NOMO-1 (cell line): ENCODE results near the gene CRYBG1.
"Not testable (repeated sequence)": the region's sequence is repeated elsewhere in the genome, so short reads cannot be mapped to it uniquely, and the experiment has no call there.

Experiments used
- DNase-seq, 2 experiments: peaks; one replicate each; lab custom pipeline; 2025; ENCODE audit not compliant: unreplicated experiment in 2 of 2; lab: John Stamatoyannopoulos, UW

CRYBG1 gene

DNA sequence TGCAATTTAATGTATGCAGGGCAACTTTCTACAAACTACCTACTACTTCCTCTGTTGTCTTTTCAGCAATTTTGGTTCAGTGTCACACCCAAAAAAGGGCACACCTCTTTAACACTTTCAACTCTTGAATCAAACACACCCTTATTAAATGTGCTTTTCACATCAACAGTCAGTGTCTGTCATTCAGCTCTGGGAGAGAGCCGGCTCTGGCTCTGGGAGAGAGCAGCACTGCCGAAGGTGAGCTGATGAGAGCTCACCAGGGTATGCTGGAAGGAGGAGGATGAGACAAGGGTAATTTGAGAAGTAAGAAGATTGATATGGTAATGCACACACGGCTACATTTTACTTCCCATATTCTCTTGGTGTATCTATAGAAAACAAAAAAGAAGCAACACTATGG, 134.5 kb downstream of the CRYBG1 start:
- DNase-seq: peak in 1 of 2 experiments; percentile 55

GRCh38 chr6:106496823-106497222, 136.3 kb downstream of the CRYBG1 start:
- DNase-seq: no peak

DNA sequence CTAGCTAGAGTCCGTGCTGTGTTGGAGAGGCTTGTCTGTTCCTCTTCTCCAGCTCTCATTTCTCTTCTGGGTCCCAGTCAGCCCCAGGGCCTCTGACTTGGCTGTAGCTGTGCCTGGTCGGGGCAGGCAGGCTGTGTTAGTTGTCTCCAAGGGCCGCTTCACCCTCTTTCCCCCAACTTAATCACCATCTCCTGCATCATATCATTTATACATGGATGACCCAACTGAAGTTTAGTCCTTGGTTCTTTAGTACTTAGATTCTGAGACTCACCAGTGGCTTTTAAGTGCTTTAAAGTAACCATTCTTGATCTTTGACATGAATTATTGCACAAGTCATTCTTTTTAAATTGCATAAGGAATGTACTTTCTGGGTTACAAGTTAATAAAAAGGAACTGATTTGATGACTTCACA, 141.4 kb downstream of the CRYBG1 start:
- peak in 1 of 2 experiments; percentile 30 for DNase-seq

DNA sequence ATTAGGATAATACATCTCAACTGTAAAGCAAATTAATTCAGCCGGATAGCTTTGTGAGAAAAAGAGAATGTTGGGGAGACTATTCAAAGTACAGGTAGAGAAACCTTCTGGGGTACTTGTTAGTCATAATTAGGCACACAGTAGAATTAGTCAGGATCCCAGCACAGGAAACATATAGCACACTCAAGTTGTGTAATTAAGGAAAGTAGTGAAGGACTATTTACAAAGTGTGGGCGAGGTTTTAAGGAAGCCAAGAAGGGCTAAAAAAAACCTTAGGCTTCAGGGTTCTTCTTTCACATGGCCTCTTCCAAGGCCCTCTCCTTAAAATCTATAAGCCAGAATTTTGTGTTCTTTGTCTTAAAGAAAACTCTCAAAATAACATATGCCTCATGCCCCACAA, 142.0 kb downstream of the CRYBG1 start:
- DNase-seq: no peak

GRCh38 chr6:106508277-106508676, 147.8 kb downstream of the CRYBG1 start:
- no peak for DNase-seq

GRCh38 chr6:106508834-106509233, 148.3 kb downstream of the CRYBG1 start:
- DNase-seq: no peak

DNA sequence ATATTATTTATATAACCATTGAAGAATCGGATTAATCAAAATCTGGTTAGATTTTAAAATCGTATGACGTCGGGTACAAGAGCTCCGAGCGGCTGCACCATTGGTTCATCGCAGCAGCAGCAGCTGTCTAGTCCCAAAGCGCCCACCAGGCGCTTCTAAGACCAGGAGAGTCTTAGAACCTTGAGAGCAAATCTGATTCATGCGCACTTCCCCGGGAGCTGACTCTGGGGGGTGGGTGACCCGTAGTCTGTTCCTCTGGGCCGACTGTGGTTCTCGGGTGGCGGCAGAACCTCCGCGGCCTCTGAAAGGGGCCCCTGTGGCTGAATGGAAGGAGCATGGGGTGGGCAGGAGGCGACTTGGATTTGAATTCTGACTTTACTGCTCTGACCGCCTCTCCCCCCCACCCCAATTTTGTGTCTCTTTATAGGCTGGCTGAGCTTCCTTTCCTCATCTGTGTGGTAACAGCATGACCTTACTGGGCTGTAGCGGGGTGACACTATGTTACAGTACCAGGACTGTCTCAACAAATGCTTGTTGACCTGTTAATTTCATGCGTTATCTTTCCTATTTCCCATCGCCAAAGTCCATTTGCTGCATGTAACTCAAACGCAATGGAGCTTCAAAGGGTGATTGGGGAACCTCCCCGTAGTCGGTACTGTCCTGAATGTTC, 149.0 kb downstream of the CRYBG1 start:
- peak; percentile 32 to 43 for DNase-seq

DNA sequence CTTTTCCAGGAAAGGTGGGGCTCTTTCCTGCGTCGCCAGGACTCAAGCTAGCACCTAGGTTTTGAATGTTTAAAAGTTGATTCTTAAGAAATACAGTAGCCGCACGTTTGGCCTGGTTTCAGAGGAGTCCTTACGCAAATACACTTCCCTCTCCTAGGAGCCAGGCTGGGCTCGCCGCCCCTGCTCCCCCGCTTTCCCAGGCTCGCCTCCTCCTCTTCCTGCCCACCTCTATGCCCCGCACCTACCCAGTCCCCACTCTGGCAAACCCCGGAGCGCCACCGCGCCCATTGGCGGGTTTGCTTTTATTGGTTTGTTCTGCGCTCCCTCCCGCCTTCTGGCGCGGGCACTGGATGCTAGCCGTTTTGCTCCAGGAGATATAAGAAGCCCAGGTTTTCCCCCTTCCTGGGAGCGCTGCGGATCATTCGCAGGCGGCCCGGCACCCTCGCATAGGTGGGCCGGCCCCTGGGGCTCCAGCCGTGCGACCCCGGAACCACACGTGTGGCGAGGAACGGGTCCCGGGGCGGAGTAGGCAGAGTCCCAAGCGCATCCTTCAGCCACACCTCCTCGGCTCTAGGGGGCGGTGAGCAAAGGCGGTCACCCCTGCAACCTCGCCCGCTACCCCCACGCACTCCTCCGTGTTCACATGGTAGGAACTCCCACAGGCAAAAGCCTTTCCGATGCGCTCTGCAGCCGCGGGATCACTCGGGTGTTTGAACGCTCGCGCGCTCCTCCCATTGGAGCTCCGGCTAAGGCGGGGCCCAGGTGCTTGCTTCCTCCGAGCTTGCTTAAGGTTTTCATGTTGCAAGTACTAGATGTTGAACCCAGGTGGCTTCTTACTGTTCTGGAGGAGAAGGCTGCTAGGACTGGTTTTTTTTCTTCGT, 149.8 kb downstream of the CRYBG1 start:
- DNase-seq: peak; percentile 81 to 88

DNA sequence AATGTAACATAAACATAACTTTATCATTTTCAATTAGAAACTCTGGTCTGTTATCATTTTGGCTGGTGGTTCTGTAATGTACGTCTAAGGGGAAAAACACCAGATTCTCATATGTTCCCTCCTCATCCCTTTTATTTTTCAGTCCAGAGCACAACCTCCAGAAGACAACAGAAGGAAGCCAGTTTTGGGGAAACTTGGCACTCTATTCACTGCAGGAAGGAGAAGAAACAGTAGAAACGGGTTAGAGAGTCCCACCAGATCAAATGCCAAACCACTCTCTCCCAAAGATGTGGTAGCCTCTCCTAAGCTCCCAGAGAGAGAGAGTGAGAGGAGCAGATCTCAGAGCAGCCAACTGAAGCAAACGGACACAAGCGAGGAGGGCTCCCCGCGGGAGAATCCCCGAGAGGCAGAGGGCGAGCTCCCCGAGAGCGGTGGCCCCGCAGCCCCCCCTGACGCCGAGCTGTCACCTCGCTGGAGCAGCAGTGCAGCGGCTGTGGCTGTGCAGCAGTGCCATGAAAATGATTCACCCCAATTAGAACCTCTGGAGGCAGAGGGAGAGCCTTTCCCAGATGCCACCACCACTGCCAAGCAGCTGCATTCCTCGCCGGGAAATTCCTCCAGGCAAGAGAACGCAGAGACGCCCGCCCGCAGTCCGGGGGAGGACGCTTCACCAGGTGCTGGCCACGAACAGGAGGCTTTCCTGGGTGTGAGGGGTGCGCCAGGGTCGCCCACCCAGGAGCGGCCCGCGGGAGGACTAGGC, 151.0 kb downstream of the CRYBG1 start:
- no peak for DNase-seq

- peak; percentile 71 to 72 for DNase-seq
Observed at GRCh38 chr6:106512048-106512967, 151.8 kb downstream of the CRYBG1 start.

- DNase-seq: peak in 1 of 2 experiments; percentile 51
Observed at GRCh38 chr6:106512968-106513574, 152.6 kb downstream of the CRYBG1 start.

GRCh38 chr6:106513808-106514582, 153.5 kb downstream of the CRYBG1 start:
- DNase-seq: peak in 1 of 2 experiments; percentile 28

- DNase-seq: no peak
Observed at GRCh38 chr6:106514583-106514885, 154.0 kb downstream of the CRYBG1 start.

GRCh38 chr6:106515582-106515981, 155.1 kb downstream of the CRYBG1 start:
- not testable (repeated sequence) for DNase-seq

DNA sequence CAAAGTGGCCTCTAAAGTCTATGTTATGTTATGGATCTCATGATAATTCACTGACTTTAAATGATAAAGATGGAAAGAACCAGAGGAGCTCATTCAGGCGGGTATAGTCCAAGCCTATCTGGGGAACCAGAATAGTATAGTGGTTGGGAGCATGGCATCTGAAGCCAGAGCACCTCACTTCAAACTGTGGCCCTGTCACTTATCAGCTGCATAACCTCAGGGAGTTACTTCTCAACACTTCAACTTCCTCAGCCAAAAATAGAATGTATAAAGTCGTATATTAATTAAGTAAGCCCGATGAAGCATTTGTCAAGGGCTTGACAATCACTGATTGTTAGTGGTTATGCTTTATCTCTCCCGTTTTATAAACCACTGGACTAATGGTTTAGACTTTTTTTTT, 156.1 kb downstream of the CRYBG1 start:
- DNase-seq: peak; percentile 30 to 31

- DNase-seq: peak; percentile 54 to 76
Observed at GRCh38 chr6:106517706-106518105, 157.2 kb downstream of the CRYBG1 start.

DNA sequence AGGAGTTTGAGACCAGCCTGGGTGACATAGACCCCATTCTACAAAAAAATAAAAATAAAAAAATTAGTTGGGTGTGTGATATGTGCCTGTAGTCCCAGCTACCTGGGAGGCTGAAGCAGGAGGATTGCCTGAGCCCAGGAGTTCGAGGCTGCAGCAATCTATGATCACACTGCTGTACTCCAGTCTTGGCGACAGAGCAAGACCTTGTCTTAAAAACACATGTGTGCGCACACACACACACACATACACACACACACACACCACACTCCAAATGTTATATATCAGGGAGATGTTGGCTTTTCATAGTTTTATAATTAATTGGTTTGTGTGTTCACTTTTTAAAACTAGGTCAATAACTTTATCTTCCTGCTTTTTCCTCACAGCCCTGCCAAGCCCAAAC, 158.2 kb downstream of the CRYBG1 start:
- no peak for DNase-seq

DNA sequence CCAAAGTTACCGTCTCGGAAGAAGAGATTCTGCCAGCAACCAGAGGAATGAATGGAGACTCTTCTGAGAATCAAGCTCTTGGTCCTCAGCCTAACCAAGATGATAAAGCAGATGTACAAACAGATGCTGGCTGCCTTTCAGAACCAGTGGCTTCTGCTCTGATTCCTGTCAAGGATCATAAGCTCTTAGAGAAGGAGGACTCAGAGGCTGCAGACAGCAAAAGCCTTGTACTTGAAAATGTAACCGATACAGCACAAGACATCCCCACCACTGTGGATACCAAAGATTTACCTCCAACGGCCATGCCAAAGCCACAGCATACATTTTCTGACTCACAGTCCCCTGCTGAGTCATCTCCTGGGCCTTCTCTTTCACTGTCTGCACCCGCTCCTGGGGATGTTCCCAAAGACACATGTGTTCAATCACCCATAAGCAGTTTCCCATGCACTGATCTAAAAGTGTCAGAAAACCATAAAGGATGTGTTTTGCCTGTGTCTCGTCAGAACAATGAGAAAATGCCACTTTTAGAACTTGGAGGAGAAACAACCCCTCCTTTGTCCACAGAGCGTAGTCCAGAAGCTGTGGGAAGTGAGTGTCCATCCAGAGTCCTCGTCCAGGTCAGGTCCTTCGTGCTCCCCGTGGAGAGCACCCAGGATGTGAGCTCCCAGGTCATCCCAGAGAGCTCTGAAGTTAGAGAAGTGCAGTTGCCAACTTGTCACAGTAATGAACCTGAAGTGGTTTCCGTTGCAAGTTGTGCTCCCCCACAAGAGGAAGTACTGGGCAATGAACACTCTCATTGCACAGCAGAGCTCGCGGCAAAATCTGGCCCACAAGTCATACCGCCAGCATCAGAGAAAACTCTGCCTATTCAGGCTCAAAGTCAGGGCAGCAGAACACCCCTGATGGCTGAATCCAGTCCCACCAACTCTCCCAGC, 159.2 kb downstream of the CRYBG1 start:
- DNase-seq: peak; percentile 89 to 91
